GM12878 (cell line): ENCODE results near the gene AGBL5. TPM values are rescaled to one million over a fixed set of nuclear protein-coding genes. Genes with fewer than 3 reads are reported as not detected.

ENCODE experiments used
- ATAC-seq: fragments of 200-7000 bp; cut with Tn5 transposase; 3 replicates; pipeline ENCODE4 v1.9.1; 2020; ENCODE audit warnings: mild to moderate bottlenecking, moderate library complexity
- BruUV-seq: library from RNA; stranded (reverse); fragments of 400-500 nt; replicated peaks from 2 replicates; lab custom pipeline; 2021; lab: Mats Ljungman, UMichigan
- CTCF ChIA-PET: fragments of 300-600 bp; sonication (Branson Sonifier 250); formaldehyde crosslinking; extraction: SDS; loops from one replicate; lab custom pipeline; 2021; ENCODE audit warnings: inconsistent platforms; lab: Yijun Ruan, JAX
- POLR2A ChIA-PET: fragments of 350-600 bp; formaldehyde crosslinking; extraction: SDS; loops from one replicate; lab custom pipeline; 2021; ENCODE audit warnings: inconsistent platforms; lab: Charles Lee
- RAD21 ChIA-PET: fragments of 300-600 bp; sonication (Branson Sonifier 250); formaldehyde crosslinking; loops from one replicate; lab custom pipeline; 2023; ENCODE audit warnings: antibody characterized with exemption; ENCODE audit not compliant: unreplicated experiment; lab: Charles Lee
- SMC1A ChIA-PET: fragments of 300-600 bp; sonication (Branson Sonifier 250); formaldehyde crosslinking; loops from one replicate; lab custom pipeline; 2023; ENCODE audit not compliant: unreplicated experiment, uncharacterized antibody; lab: Charles Lee
- DNase-seq: peaks from one replicate; pipeline ENCODE4 v3.0.0-alpha.2; 2011; ENCODE audit warnings: low read depth, low spot score
- FAIRE-seq: peaks from 3 replicates; lab custom pipeline; 2011; peaks lifted over from hg19 to GRCh38; lab: Jason Lieb, UNC
- H2AFZ ChIP-seq: 2 replicates; pipeline ENCODE4 v1.6.0; 2011; ENCODE audit warnings: low read depth, low read length, control low read depth; ENCODE audit not compliant: control insufficient read depth
- H3K27ac ChIP-seq: 2 replicates; pipeline ENCODE4 v1.5.1; 2011; ENCODE audit warnings: control low read depth; ENCODE audit not compliant: control insufficient read depth, insufficient read depth
- H3K27me3 ChIP-seq, 2 experiments: replicated peaks in 1 of 2; 2 replicates each; pipeline versions ENCODE4 v1.6.0 to v1.6.1; 2011; ENCODE audit warnings: low read length in 1 of 2; ENCODE audit not compliant: control insufficient read depth in 2 of 2, insufficient read depth in 2 of 2
- H3K36me3 ChIP-seq, 2 experiments: 2 replicates each; pipeline ENCODE4 v1.5.1; 2011; ENCODE audit warnings: low read length in 1 of 2; ENCODE audit not compliant: control insufficient read depth in 2 of 2, insufficient read depth in 2 of 2
- H3K4me1 ChIP-seq: 2 replicates; pipeline ENCODE4 v1.6.1; 2011; ENCODE audit warnings: mild to moderate bottlenecking, low read length, moderate library complexity, mixed read lengths; ENCODE audit not compliant: control insufficient read depth, insufficient read depth
- H3K4me2 ChIP-seq: 2 replicates; pipeline ENCODE4 v1.6.0; 2011; ENCODE audit warnings: control low read depth; ENCODE audit not compliant: control insufficient read depth, insufficient read depth
- H3K4me3 ChIP-seq: fragments of 200-600 bp; sonication (generic); 2 replicates; pipeline ENCODE4 v1.5.1; 2016
- H3K79me2 ChIP-seq: 2 replicates; pipeline ENCODE4 v1.6.0; 2011; ENCODE audit warnings: low read length; ENCODE audit not compliant: control insufficient read depth, insufficient read depth
- H3K9ac ChIP-seq: 2 replicates; pipeline ENCODE4 v1.8.0; 2011; ENCODE audit warnings: low read length, control low read depth, mixed read lengths; ENCODE audit not compliant: control insufficient read depth, insufficient read depth
- H3K9me3 ChIP-seq: replicated peaks from 3 replicates; pipeline ENCODE4 v1.5.1; 2011; ENCODE audit warnings: mild to moderate bottlenecking, low read length; ENCODE audit not compliant: control insufficient read depth, insufficient read depth
- H4K20me1 ChIP-seq: 2 replicates; pipeline ENCODE4 v1.6.0; 2011; ENCODE audit not compliant: control insufficient read depth, insufficient read depth
- SMAD1 ChIP-seq: fragments of 450-650 bp; IDR thresholded peaks from 2 replicates; pipeline ENCODE4 v1.6.1; 2018; ENCODE audit warnings: mild to moderate bottlenecking, low read depth; ENCODE audit not compliant: partially characterized antibody
- SMARCA5 ChIP-seq: fragments of 450-650 bp; IDR thresholded peaks from 2 replicates; pipeline ENCODE4 v1.6.1; 2017; ENCODE audit warnings: mild to moderate bottlenecking
- TCF7 ChIP-seq: IDR thresholded peaks from 2 replicates; pipeline ENCODE4 v1.6.1; 2014; ENCODE audit warnings: antibody characterized with exemption, borderline replicate concordance
- WGBS: methylation state at CpG from one replicate; pipeline ENCODE4 v1.1.6; 2016; ENCODE audit warnings: low lambda C conversion rate; ENCODE audit not compliant: insufficient replicate concordance, insufficient coverage; ENCODE audit errors: missing lambda C conversion rate; 5-methylcytosine and 5-hydroxymethylcytosine counted together
- in situ Hi-C: fragments of 300-500 bp; cut with MboI; formaldehyde crosslinking; loops from 9 replicates; pipeline ENCODE4 v1.14.3; 2018; ENCODE audit warnings: mixed read lengths
- intact Hi-C: fragments of 100-400 bp; cut with micrococcal nuclease; formaldehyde crosslinking; loops from one replicate; pipeline ENCODE4 v1.14.2; 2022; ENCODE audit not compliant: unreplicated experiment
- polyA plus RNA-seq, 11 experiments: library from polyadenylated mRNA; depleted of rRNA in 4 of 11; unstranded in 6 of 11; stranded (reverse) in 5 of 11; fragments of >200 nt; fragmentation: Nextera tagmentation in 4 of 11; fragmentation: Illumina TruSeq in 1 of 11; extraction: Ambion mirVana in 4 of 11; extraction: Trizol in 1 of 11; gene quantifications; 1 replicate in 1 of 11; 2 replicates in 10 of 11; pipeline versions ENCODE4 v1.2.1 to v1.2.3, GENCODE V29; 2011 to 2016; ENCODE audit warnings: inconsistent platforms in 2 of 11, missing spikeins in 2 of 11, low read depth in 1 of 11
- total RNA-seq, 4 experiments: library from RNA; depleted of rRNA in 3 of 4; stranded (reverse); fragments of >200 nt in 3 of 4; fragmentation: Illumina TruSeq in 1 of 4; extraction: Trizol in 1 of 4; gene quantifications; 2 replicates each; pipeline versions ENCODE4 v1.2.1 to v1.2.3, GENCODE V29; 2013 to 2021
- TF ChIP-seq, protein P1 (sequence below): fragments of 450-650 bp; IDR thresholded peaks from 2 replicates; pipeline ENCODE4 v1.6.1; 2017; ENCODE audit warnings: borderline replicate concordance
- TF ChIP-seq, protein P2 (sequence below): fragments of 450-650 bp; formaldehyde crosslinking; IDR thresholded peaks from 2 replicates; pipeline ENCODE4 v1.4.0; 2020; ENCODE audit warnings: mild to moderate bottlenecking, moderate library complexity
- TF ChIP-seq, protein P3 (sequence below): IDR thresholded peaks from 2 replicates; pipeline ENCODE4 v1.6.1; 2011; ENCODE audit warnings: low read depth, mild to moderate bottlenecking, low read length, moderate library complexity, borderline replicate concordance; ENCODE audit errors: extremely low read depth

Gene AGBL5
- total and polyA plus RNA-seq, 10 of the 15 experiments (the other 5 are each of a cell fraction or from before 2014, with no cell fraction given), result 1.9 to 28.5 (median 19.5) TPM

DNA sequence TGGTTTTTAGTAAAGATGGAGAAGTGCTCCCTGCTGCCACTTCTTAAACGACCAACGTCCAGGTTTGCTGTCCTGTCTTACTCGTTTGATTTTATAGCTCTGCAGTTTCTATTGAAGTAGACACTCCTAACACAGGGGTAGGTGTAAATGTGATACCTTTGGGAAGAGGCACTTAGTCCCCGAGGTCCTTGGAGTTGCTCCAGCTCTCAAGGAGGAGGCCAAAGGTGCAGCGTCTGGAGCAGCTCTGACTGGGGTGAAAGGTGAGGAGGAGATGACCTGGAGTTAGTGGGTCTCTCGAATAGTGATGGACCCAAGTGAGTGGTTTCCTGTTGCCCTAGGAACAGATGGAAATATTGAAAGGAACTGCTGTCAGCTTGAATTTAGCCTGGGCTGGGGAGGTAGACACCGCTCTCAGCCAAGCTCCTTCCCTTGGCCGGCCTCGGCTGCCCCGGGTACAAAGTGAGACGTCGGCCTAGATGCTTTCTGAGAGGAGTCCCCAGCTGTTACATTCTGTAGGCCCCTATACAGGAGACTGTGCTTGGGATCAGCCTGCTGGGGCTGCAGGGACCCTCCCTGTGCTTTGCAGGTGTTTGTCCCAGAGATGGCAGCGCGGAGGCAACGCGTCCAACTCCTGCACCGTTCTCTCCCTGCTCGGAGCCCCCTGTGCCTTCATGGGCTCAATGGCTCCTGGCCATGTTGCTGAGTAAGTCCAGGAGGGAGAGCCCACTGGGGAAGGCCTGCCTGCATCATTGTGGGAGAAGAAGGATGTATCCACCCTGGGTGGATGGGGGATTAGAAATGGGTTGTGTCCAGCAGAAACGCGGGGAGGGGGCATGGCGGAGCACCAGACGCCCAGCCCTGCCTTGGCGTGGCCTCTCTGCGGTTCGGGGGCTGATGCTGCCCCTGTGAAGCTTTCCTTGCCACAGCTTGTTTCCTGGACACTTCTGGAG, 40.6 kb downstream of the AGBL5 start:
- H4K20me1 ChIP-seq, result no peaks in the 10 kb centered on the region
- FAIRE-seq (no peak), ATAC-seq (no peak), DNase-seq (no peak)
- H3K36me3 ChIP-seq, result no peaks in the 10 kb centered on the region
- no peak overlapping the region for H3K4me3 ChIP-seq
- in situ Hi-C loops, result no loop called here
- ChIA-PET SMC1A (interaction anchor here (0.6 kb wide), 1 partner anchor 49 kb away, joined by 3 read pairs; no protein-coding TSS in a partner anchor), POLR2A (no interaction called here), RAD21 (interaction anchor here (3.3 kb wide), 1 partner anchor 130 kb away, joined by 9 read pairs; no protein-coding TSS in a partner anchor), CTCF (interaction anchor here (0.6 to 1.6 kb wide), 5 partner anchors 31 to 211 kb away, joined by 3 to 4 read pairs (median 3); partner anchors contain the start of gene ATRAID)
- TF ChIP-seq, protein P1, sequence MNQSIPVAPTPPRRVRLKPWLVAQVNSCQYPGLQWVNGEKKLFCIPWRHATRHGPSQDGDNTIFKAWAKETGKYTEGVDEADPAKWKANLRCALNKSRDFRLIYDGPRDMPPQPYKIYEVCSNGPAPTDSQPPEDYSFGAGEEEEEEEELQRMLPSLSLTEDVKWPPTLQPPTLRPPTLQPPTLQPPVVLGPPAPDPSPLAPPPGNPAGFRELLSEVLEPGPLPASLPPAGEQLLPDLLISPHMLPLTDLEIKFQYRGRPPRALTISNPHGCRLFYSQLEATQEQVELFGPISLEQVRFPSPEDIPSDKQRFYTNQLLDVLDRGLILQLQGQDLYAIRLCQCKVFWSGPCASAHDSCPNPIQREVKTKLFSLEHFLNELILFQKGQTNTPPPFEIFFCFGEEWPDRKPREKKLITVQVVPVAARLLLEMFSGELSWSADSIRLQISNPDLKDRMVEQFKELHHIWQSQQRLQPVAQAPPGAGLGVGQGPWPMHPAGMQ, result no peak
- TF ChIP-seq SMARCA5, result no peak
- TF ChIP-seq, protein P2, sequence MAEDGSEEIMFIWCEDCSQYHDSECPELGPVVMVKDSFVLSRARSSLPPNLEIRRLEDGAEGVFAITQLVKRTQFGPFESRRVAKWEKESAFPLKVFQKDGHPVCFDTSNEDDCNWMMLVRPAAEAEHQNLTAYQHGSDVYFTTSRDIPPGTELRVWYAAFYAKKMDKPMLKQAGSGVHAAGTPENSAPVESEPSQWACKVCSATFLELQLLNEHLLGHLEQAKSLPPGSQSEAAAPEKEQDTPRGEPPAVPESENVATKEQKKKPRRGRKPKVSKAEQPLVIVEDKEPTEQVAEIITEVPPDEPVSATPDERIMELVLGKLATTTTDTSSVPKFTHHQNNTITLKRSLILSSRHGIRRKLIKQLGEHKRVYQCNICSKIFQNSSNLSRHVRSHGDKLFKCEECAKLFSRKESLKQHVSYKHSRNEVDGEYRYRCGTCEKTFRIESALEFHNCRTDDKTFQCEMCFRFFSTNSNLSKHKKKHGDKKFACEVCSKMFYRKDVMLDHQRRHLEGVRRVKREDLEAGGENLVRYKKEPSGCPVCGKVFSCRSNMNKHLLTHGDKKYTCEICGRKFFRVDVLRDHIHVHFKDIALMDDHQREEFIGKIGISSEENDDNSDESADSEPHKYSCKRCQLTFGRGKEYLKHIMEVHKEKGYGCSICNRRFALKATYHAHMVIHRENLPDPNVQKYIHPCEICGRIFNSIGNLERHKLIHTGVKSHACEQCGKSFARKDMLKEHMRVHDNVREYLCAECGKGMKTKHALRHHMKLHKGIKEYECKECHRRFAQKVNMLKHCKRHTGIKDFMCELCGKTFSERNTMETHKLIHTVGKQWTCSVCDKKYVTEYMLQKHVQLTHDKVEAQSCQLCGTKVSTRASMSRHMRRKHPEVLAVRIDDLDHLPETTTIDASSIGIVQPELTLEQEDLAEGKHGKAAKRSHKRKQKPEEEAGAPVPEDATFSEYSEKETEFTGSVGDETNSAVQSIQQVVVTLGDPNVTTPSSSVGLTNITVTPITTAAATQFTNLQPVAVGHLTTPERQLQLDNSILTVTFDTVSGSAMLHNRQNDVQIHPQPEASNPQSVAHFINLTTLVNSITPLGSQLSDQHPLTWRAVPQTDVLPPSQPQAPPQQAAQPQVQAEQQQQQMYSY (CRISPR knock-in tag), result no peak
- TF ChIP-seq, protein P3, sequence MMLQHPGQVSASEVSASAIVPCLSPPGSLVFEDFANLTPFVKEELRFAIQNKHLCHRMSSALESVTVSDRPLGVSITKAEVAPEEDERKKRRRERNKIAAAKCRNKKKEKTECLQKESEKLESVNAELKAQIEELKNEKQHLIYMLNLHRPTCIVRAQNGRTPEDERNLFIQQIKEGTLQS, result no peak
- no peak for TF ChIP-seq SMAD1
- no peak for TF ChIP-seq TCF7
- no peaks in the 10 kb centered on the region for H3K9me3 ChIP-seq
- no peaks in the 10 kb centered on the region for H3K79me2 ChIP-seq
- H3K4me1 ChIP-seq, result peaks cover 3% of the 10 kb centered on the region
- no peaks in the 10 kb centered on the region for H3K27me3 ChIP-seq
- no peak overlapping the region for H2AFZ ChIP-seq
- no peak overlapping the region for H3K4me2 ChIP-seq
- 71% methylated on average over 25 of the region's 25 CpGs for WGBS
- H3K9ac ChIP-seq, result no peak overlapping the region
- intact Hi-C loops, result no loop called here
- BruUV-seq, result no TSS peak
- H3K27ac ChIP-seq, result no peak overlapping the region
